Choroid plexus epithelial cell (primary cell): ENCODE data around the gene RASD2.

Experiments
- DNase-seq: peaks from one replicate; pipeline ENCODE4 v3.0.0-alpha.2; 2010; ENCODE audit warnings: low read depth
- H3K4me3 ChIP-seq: 2 replicates; pipeline ENCODE4 v1.5.1; 2011; ENCODE audit warnings: low read depth, mild to moderate bottlenecking, control low read depth, low read length, moderate library complexity
- CTCF ChIP-seq: conservative IDR thresholded peaks from 2 replicates; pipeline ENCODE4 v1.5.1; 2011; ENCODE audit warnings: low read depth, mild to moderate bottlenecking, control low read depth, inconsistent platforms, low read length, moderate library complexity

RASD2 gene

GRCh38 chr22:35519306-35520000 lies 21.2 kb upstream of the RASD2 start:
- no peak overlapping the region for H3K4me3 ChIP-seq
- TF ChIP-seq CTCF, result no peak
- DNase-seq, result no peak

GRCh38 chr22:35521358-35522224 lies 19.0 kb upstream of the RASD2 start:
- TF ChIP-seq CTCF, result no peak
- no peak overlapping the region for H3K4me3 ChIP-seq
- DNase-seq, result no peak

- DNase-seq, result no peak
- no peak overlapping the region for H3K4me3 ChIP-seq
- no peak for TF ChIP-seq CTCF
These were observed 18.1 kb upstream of the RASD2 start for GRCh38 chr22:35522225-35523149.

- no peak for DNase-seq
- TF ChIP-seq CTCF, result no peak
- H3K4me3 ChIP-seq, result no peak overlapping the region
These were observed 17.3 kb upstream of the RASD2 start for GRCh38 chr22:35523167-35523947.

- no peak for DNase-seq
- TF ChIP-seq CTCF, result no peak
- H3K4me3 ChIP-seq, result no peak overlapping the region
These were observed 15.5 kb upstream of the RASD2 start for GRCh38 chr22:35524966-35525686.
